CD4-positive, alpha-beta T cell treated with Interleukin-17A for 1 hour (primary cell): ENCODE results near the gene MCF2L2.
"Not testable (repeated sequence)": the region's sequence is repeated elsewhere in the genome, so short reads cannot be mapped to it uniquely, and the experiment has no call there.

Experiments used
- DNase-seq: peaks from one replicate; pipeline ENCODE4 v3.0.0-alpha.2; 2020

Gene MCF2L2

DNA sequence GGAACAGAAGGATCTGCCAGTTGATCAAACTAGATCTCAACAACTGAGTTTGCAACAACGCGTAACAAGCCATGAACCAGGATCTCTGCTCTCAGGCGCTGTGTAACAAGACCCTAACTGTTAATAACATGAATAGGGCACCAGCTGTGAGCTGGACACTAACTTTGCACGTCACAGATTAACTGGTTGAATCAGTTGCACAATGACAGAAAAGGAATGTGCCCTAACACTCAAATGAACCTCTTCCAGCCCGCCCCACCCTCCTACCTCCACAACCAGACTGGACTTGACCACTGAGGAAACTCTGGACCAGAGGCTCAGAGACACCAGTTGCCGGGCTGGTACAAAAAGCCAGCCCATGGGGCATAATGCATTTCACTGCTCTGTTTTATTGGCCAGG is 34.3 kb downstream of the MCF2L2 start:
- DNase-seq = no peak

DNA sequence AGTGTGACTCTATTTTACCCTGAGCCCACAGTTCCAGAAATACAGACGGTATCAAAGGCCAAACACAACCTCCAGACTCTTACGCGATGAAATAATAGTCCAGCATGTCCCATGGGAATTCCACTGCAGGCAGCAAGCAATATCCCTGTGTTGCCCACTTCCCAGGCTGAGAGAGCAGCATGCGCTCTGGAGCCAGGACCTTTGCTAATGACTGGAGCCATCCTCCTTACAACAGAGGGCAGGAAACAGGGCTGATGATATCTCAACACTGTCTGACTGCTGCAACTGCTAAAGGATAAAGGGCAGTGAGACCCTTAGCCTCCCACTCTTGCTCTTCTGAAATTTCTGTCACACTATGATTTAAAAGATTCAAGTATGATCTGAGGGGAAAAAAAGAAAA is 34.8 kb downstream of the MCF2L2 start:
- DNase-seq = no peak

DNA sequence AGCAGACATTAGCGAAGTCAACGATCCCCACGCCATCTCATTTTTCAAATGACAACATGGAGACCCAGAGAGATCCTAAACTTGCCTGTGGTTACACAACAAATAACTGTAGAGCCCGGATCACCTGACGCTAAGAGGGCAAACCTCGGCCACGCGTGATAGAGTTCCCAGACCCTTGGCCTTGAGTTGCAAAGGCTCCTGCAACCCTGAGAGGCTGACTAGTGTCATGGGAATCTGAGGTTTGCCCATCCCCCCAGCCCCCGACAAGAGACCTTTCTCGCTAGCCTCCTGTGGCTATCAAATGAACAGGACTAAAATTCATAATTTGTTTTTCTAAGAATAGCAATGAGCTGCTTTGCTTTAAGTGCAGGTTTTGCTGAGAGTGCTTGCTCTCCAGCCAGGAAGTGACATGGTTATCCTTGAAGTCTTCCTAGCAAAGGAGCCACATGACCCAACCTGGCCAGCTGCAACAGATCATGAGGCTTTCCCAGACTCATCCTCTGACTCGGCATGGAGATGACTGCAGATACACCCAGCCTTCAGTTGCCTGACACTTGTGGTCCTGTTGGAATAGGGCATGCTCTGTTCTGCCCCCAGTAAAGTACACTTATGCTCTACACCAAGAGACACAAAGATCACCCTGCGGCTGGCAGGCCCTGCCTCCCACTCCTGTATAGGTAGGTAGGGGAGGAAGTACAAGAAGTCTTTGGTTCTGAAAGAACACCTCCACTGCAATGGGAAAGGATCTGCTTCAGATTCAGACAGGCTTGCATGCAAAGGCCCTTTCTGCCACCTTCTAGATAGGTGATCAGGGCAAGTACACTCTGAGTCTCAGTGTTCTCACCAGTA is 36.0 kb downstream of the MCF2L2 start:
- DNase-seq = no peak

DNA sequence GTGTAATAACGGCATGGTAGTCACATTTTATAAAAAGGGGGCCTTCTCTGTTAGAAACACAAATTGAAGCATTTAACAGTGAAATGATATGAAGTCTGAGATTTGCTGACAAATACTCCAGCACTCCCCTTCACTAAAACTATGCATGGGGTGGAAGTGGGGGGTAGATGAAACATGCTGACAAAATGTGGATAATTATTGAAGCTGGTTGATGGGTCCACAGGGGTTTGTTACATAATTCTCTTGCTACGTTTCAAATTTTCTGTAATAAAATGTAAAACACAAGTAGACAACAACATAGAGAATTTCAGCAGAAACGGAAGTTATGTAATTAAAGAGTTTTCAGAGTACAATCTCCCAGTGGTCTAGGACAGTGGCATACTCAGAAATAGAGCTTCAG is 37.0 kb downstream of the MCF2L2 start:
- no peak for DNase-seq

DNA sequence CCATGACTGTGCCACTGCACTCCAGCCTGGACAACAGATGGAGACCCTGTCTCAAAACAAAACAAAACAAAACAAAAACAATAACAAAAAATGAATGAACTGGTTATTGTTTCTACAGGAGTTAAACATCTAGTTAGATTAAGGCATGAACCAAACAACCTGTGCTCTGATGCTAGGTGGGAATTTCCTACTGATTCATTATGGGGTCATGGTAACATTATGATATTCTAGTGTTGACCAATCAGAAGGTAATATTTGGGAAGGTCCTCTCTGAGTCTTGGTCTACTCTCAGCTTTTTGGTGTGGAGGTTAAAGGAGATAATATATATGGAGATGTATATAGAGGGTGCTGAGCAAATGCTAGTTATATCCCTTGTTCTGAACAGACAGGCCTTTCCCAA is 37.6 kb downstream of the MCF2L2 start:
- DNase-seq = no peak

DNA sequence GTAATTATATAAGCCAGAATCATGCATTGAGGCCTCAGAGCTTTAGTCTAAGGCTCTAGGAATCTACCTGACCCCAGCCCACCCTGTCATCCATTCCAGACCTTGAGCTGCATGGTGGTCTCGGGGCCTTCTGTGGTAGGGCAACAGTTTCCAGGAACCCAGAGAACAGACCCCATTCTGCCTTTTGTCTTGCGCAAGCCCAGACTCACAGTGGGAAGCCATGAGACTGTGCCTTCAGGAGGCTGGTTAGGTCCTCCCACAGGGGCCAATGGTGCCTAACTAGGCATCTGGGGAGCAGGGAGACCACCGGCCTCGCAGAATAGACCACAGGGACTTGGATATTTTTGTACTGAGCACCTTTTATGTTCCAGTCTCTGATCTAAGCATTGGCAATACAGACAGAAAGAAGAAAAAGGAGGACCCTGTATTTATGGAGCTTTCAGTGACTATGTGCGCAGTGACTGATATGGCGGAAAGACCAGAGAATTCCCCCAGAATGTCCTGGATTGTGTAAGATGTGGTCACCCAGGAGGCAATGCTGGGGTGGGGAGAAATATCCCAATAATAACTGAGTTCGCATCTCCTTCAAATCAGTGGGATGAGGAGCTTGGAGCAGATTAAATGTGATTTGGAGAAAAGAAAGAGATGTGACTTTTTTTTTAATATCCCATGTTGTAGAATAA is 40.1 kb downstream of the MCF2L2 start:
- no peak for DNase-seq

DNA sequence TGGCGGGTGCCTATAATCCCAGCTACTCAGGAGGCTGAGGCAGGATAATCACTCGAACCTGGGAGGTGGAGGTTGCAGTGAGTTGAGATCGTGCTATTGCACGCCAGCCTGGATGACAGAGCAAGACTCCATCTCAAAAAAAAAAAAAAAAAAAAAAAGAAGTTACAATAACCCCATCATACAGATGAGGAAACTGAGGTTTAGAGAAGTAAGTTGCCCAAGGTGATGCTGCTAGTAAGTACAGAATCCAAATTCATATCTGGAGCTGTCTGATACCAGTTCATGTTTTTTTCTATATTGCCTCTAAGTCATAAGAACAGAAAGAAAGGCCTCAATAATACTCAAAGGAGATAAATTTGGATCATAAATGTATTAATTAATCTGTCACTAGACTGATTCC is 40.6 kb downstream of the MCF2L2 start:
- DNase-seq = no peak

DNA sequence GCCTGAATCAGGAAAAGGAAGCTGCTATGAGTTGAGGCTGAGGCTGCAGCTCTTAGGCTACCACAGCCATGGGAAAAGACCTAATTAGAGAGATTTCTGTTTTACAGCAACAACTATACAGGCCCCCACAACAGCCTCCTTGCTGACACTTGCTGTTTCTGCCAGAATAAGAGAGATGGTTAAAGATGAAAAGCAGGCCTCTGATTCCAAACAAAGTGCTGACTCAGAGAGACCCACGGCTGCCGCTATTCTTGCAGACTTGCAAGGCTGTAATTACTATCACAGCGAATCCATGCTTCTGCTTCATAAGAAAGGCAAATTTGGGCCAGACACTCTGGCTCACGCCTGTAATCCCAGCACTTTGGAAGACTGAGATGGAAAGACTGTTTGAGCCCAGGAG is 41.8 kb downstream of the MCF2L2 start:
- DNase-seq = no peak

DNA sequence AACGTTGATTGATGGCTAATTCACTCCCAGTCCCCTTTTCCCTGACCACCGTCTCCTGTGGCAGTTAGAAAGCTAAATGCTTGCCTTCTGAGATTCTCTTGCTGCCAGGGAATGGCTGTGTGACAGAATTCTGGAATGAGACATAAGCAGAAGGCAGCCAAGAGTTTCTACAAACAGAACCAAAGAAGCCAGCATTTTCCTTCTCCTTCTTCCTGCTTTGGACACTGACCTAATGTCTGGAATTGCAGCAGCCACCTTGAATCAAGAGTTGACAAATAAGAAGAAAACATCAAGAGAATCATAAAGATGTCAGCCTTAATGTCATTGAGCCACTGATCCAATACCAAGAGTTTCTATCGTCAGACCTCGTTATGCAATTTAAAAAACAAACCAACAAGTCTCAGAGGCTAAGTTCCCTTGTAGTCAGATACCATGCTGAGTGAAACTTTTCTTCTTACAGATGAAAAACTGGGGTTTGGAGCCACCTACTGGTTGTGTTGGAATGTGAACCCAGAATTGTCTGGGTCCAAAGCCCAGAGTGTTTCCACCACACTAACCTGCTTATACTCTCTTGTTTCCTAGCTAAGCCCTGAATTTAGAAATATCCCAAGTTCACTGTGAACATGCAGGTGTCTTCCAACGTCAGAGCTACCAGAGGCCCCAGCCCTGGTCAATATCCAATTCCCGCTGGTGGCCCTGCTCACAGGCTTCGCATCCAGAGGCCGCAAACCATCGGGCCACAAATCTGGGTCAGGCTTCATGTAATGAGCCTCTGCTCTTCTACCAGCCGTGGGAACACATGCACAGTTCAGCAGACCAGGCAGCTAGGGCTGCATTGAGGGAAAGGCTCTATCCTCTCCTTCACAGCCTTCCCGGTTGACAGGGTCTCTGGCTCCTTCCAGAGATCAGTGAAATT is 42.5 kb downstream of the MCF2L2 start:
- peak; percentile 70 for DNase-seq

DNA sequence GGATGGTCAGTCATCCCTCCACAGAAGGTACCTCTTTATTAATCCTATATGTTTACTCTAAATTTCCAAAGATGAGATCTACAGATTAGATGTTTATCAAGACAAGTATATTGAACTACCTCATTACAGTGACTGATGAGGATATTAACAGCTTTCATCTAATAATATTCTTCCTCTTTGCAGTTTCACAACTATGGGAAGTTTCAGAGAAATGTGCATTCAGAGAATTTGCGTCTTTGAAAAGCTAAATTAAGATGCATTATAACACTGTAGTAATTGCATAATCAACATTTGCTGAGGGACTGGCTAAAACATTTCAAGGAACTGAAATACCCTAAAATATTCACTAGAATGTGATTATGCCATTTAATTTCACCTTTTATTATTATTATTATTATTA is 46.7 kb downstream of the MCF2L2 start:
- DNase-seq = no peak

DNA sequence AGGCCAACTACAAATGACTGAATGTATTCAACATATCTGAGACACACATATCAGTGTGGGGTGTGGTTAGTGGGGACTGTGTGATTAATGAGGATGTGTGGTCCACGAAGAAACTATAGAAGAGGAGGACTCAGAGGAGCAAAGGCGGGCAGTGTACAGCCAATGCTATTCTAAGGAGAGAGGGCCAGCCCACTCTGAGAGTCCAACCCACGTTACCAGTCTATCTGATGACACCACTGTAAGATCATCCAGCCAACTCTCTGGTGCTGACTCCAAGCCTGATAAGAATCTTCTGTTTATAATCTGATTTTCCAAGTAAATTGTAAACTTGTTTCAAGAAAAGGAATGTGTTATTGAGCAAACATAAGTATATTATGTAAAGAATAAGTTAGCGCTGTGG is 47.2 kb downstream of the MCF2L2 start:
- DNase-seq = no peak

DNA sequence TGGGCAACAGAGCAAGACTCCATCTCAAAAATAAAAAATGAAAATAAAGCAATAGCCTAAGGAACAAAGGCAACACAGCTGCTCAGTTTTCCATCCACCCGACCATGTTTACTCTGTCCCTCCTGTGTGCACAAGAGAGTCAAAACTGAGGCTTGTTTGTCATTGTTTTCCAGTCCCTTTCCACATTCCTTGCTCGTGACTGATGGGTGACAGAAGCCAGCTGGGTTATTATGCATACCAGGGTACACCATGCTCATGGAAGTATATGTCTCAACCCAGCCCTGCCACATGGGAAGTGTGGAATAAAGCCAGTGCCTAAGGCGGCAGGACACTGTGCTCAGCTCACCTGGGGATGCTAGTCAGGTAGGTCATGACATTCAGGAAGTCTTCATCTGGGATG is 49.5 kb downstream of the MCF2L2 start:
- no peak for DNase-seq

DNA sequence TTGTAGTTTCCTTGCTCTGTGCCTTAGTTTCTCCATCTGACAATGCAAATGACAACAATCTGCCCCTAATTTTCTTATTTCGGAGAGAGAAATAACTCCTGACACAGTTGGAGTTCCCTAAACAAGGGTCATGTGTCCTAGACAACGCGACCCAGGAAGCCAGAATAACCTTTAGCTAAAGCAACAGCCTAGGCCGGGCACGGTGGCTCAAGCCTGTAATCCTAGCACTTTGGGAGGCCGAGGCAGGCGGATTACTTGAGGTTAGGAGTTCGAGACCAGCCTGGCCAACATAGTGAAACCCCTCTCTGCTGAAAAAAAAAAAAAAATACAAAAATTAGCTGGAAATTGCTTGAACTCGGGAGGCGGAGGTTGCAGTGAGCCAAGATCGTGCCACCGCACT is 49.9 kb downstream of the MCF2L2 start:
- DNase-seq = no peak

DNA sequence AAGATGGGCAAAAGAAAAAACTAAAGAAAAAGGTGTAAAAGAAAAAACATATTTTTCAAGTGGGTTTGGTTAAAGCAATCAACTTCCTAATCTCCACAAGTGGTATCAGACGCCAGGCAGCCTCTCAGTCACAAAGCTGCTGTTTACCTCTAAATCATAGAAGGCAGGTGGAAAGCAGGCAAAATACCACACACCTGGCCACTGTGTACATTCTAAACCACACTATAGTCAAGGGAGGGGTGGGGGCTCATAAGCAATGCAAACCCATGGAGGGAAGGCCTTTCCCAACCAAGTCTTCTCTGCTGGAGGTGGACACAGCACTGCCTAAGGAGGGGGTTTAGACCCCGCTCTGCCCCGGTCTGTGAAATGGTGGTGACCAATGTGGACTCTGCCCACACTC is 50.4 kb downstream of the MCF2L2 start:
- DNase-seq = no peak

DNA sequence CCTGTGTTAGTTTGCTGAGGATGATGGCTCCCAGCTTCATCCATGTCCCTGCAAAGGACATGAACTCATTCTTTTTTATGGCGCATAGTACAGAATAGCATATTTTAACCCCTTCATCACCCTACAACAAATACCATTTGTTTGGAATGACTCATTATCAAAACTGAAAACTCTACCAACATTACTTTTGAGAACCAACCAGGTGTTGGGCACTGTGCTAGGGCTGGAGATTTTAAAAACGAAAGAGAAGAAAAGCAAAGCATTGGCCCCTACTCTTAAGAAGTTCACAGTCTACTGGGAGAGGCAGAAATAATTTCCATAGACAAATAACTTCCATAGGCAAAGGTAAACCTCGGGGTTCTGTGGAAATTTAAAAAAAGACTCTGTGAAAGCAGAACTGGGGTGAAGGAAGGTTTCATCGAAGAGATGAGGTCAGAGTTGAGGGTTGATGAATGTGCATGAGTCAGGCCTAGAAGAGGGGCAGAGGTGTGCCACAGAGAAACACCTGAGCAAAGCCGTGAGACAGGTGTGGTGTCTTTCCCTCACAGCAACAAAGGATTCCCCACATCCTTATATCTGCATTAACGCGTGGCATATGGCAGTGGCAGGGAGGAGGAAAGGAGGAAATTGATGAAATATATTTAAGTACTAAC is 51.0 kb downstream of the MCF2L2 start:
- DNase-seq = no peak

DNA sequence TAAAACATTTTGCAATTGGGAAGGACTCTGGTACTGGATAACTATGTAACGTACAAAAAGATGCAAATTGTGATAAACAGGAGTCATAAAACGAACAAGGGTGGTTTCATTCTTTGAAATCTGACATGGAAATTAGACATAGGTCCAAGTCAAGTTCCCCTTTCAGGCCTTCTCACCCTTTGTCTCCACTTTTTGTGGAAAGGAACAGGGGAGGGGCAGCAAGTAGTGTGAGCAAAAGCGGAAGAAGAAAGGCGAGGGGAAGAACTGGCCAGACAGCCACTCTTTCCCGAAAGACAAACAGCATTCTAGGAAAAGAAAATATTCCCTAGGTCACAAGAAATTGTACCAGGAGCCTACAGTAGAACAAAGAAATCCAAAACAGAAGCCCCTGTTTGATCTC is 52.6 kb downstream of the MCF2L2 start:
- peak; percentile 16 for DNase-seq

DNA sequence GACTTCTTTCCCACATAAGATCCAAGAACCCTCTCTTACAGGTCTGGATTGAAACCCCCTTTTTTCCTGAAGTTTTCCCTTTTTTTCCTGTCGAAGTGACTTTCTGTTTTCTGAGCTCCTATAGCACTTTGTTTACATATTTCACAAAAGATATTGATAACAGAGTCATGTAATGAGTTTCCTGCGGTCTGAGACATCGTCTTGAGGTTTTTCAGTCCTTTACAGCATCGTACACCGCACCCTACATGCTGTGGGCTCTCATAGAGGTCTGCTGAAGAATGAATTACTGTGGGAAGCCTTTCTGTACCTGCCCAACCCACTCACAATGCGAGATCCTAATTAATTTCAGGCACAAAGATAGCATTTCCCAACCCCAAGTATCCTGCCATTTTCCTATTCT is 53.1 kb downstream of the MCF2L2 start:
- DNase-seq = no peak

DNA sequence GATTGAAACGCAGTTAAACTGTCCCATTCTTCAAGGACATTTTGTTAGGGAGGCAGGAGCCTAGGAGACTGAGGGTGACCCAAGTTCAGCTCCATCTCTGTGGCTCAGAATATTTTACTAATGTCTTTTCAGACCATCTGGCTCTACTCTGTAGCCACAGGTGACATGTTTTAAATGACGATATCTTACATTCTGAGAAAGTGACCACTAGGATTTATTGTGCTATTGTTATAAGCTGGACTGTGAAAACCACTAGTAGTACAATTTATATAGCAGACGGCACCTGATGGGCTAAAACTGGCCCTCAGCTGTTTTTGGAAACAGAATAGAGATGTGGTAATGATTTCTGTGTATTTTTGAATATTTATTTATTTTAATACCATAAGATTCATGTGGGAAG is 55.5 kb downstream of the MCF2L2 start:
- DNase-seq = no peak

DNA sequence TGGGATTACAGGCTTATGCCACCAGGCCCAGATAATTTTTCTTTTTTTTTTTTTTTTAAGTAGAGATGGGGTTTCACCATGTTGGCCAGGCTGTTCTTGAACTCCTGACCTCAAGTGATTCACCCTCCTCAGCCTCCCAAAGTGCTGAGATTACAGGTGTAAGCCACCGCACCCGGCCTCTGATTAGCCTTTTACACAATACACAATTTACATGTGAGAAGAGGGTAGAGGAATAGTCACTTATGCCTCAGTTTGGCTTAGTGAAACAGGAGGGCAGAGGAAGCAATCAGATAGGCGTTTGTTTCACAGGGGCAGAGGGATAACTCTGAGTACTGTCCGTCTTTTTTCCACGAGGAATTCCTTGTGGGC is 56.8 kb downstream of the MCF2L2 start:
- not testable (repeated sequence) for DNase-seq

DNA sequence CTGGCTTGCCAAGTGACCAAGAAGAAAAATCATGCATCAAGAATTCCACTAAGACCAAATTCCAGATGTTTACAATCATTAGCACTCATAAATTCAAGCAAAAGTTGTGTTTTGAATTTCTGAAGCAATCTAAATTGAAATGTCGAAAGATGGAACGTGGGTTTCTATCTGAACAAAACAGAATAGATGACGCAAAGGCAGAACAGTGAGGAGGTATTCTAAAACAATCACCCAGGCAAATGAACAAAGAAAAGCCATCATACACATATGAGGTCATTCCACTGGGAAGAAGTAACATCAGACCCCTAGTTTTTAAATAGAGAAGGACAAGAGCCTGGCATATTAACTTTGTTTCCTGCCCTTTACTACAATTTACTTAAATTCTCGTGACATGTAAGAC is 58.0 kb downstream of the MCF2L2 start:
- DNase-seq = no peak

DNA sequence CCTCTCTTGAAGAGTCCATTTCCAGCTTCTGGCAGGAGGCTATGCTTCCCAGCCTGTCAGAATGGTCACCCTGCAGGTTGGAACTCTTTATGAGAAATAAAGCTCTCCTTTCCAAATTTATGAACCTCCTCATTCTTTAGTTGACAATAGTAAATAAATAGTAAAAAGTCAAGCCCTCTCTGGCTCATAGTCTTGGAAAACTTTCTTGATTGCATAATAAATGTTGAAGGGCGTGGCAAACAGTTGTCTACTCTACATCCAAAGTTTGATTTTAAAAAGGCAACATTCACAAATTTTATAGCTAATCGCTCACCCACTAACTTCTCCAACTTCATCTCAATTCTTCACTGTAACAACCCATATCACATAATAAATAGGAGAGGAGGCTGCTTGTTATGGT is 58.8 kb downstream of the MCF2L2 start:
- no peak for DNase-seq

DNA sequence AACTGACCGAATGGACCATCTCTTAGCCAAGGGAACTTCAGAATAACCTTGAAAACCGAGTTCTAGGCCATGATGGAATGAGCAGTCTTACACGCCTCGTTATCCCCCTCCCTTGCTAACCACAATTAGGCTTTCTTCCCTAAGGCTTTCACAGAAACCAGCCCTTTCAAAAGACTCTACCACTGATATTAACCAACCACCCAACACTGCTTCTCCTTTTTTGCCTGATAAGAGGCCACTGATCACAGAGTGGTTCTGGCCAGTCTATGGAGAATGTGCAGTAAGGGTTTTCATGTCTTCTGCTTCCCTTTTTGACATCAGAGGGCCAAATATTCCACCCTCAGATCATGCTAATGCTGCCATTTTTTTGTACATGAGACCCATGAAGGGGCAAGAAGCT is 59.3 kb downstream of the MCF2L2 start:
- peak; percentile 16 for DNase-seq

DNA sequence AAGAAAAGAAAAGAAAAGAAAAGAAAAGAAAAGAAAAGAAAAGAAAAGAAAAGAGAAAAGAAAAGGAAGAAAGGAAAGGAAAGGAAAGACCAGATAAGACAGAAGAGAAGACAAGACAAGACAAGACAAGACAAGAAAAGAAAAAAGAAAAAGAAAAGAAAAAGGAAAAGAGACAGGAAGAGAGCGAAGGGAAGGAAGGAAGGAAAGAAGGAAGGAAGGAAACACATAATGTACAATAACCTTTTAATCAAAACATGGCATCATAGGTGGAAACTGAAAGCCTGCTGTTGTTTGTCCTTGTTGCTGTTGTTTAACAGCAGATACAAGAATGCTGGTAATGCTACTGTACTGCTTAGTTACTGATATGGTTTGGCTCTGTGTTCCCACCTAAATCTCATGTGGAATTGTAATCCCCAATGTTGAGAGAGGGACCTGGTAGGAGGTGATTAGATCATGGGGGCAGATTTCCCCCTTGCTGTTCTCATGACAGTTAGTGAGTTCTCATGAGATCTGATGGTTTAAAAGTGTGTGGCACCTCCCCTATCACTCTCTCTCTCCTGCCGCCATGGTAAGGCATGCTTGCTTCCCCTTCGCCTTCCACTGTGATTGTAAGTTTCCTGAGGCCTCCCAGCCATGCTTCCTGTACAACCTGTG is 67.3 kb downstream of the MCF2L2 start:
- no peak for DNase-seq
